Naive thymus-derived CD4-positive, alpha-beta T cell (primary cell): ENCODE results near the gene MARVELD3. TPM values are rescaled to one million over a fixed set of nuclear protein-coding genes. Genes with fewer than 3 reads are reported as not detected.

Experiments
- polyA plus RNA-seq, 2 donors: library from polyadenylated mRNA; unstranded; fragments of 300-500 nt; fragmentation: Illumina TruSeq; gene quantifications; one replicate each; pipeline ENCODE4 v1.2.3, GENCODE V29; 2021
- total RNA-seq, 6 experiments: library from RNA in 5 of 6; stranded (reverse) in 5 of 6; gene quantifications; 1 replicate in 5 of 6; 2 replicates in 1 of 6; pipeline ENCODE4 v1.2.3 and lab custom pipeline; 2021 to 2026

The MARVELD3 gene
- total and polyA plus RNA-seq, 7 experiments from 2014 or later: not detected

Other genes starting within 250 kb of the MARVELD3 start
- gene TLE7, start 184.1 kb upstream of the MARVELD3 start, total RNA-seq: not detected
- not detected for gene TLE7, start 184.1 kb upstream of the MARVELD3 start, polyA plus RNA-seq
- 10 to 100 TPM in 2 of 5 experiments, 1 to 10 TPM in 3; 6.5 to 16.0 (median 8.8) TPM for gene ZNF23, start 163.9 kb upstream of the MARVELD3 start, total RNA-seq
- gene ZNF23, start 163.9 kb upstream of the MARVELD3 start, polyA plus RNA-seq: 1 to 10 TPM; 7.1 to 7.5 TPM
- gene ZNF19, start 136.9 kb upstream of the MARVELD3 start, total RNA-seq: 10 to 100 TPM in 2 of 5 experiments, 1 to 10 TPM in 3; 3.6 to 12.9 (median 6.4) TPM
- gene ZNF19, start 136.9 kb upstream of the MARVELD3 start, polyA plus RNA-seq: 1 to 10 TPM; 1.7 to 3.9 TPM
- gene CHST4, start 99.8 kb upstream of the MARVELD3 start, total RNA-seq: not detected
- not detected for gene CHST4, start 99.8 kb upstream of the MARVELD3 start, polyA plus RNA-seq
- not detected for gene TAT, start 49.1 kb upstream of the MARVELD3 start, total RNA-seq
- gene TAT, start 49.1 kb upstream of the MARVELD3 start, polyA plus RNA-seq: under 1 TPM; 0.10 to 0.53 TPM
- 10 to 100 TPM in 1 of 5 experiments, 1 to 10 TPM in 4; 6.3 to 10.6 (median 7.5) TPM for gene PHLPP2, start 98.5 kb downstream of the MARVELD3 start, total RNA-seq
- gene PHLPP2, start 98.5 kb downstream of the MARVELD3 start, polyA plus RNA-seq: 1 to 10 TPM; 1.5 to 2.2 TPM
- 100 to 1,000 TPM in 2 of 5 experiments, 10 to 100 TPM in 3; 95.3 to 147 (median 100.0) TPM for gene AP1G1, start 182.7 kb downstream of the MARVELD3 start, total RNA-seq
- 10 to 100 TPM in 1 of 2 donors, 1 to 10 TPM in 1; 6.7 to 12.8 TPM for gene AP1G1, start 182.7 kb downstream of the MARVELD3 start, polyA plus RNA-seq
- 10 to 100 TPM; 24.6 to 52.9 (median 30.7) TPM for gene ATXN1L, start 219.8 kb downstream of the MARVELD3 start, total RNA-seq
- 10 to 100 TPM in 1 of 2 donors, 1 to 10 TPM in 1; 8.9 to 10.7 TPM for gene ATXN1L, start 219.8 kb downstream of the MARVELD3 start, polyA plus RNA-seq